K562 (cell line): ENCODE measurements around the gene GATA2. TPM values are rescaled to one million over a fixed set of nuclear protein-coding genes. Genes with fewer than 3 reads are reported as not detected.

Experiments
- CCAR2 ChIP-seq: fragments of 200-400 bp; formaldehyde crosslinking; IDR thresholded peaks from 2 replicates; pipeline ENCODE4 v1.6.1; 2017; ENCODE audit warnings: mild to moderate bottlenecking, low read depth, low read length
- CHD1 ChIP-seq: fragments of 200-600 bp; sonication (generic); IDR thresholded peaks from one replicate; pipeline ENCODE4 v1.6.1; 2012; ENCODE audit warnings: mild to moderate bottlenecking, moderate library complexity, low read length, inconsistent platforms
- E2F5 ChIP-seq: sonication (generic); formaldehyde crosslinking; IDR thresholded peaks from 2 replicates; pipeline ENCODE4 v1.8.0; 2022; ENCODE audit warnings: mild to moderate bottlenecking, missing genetic modification reagents
- MBD1 ChIP-seq: fragments of 250-450 bp; sonication (Bioruptor Pico); IDR thresholded peaks from 2 replicates; pipeline ENCODE4 v1.8.0; 2022; ENCODE audit warnings: inconsistent platforms
- NFIX ChIP-seq: fragments of 250-450 bp; sonication (Bioruptor Pico); IDR thresholded peaks from 2 replicates; pipeline ENCODE4 v1.4.0; 2020; ENCODE audit warnings: low read depth, mild to moderate bottlenecking, moderate library complexity
- PHF8 ChIP-seq: fragments of 200-600 bp; sonication (generic); IDR thresholded peaks from 2 replicates; pipeline ENCODE4 v1.6.1; 2012; ENCODE audit warnings: mixed run types, mild to moderate bottlenecking, inconsistent platforms, low read length, moderate library complexity, borderline replicate concordance
- POLR2A ChIP-seq: fragments of 450-650 bp; conservative IDR thresholded peaks from 2 replicates; pipeline ENCODE4 v1.6.1; 2016
- SIRT6 ChIP-seq: IDR thresholded peaks from one replicate; pipeline ENCODE4 v1.6.1; 2012; ENCODE audit warnings: low read depth, mild to moderate bottlenecking, control low read depth, inconsistent platforms, low read length, moderate library complexity
- TFAP4 ChIP-seq: sonication (generic); formaldehyde crosslinking; IDR thresholded peaks from 2 replicates; pipeline ENCODE4 v1.8.0; 2022; ENCODE audit warnings: missing genetic modification reagents, mild to moderate bottlenecking, moderate library complexity, borderline replicate concordance
- UBTF ChIP-seq, 2 experiments: IDR thresholded peaks; 2 replicates each; pipeline ENCODE4 v1.6.1; 2012; ENCODE audit warnings: improper control_type of control experiment in 2 of 2, low read depth in 2 of 2, low read length in 2 of 2, borderline replicate concordance in 1 of 2
- ZBED1 ChIP-seq: IDR thresholded peaks from 2 replicates; pipeline ENCODE4 v1.6.1; 2014
- ZNF12 ChIP-seq: sonication (generic); formaldehyde crosslinking; IDR thresholded peaks from 2 replicates; pipeline ENCODE4 v1.4.0; 2020; ENCODE audit warnings: mild to moderate bottlenecking, missing genetic modification reagents
- ZNF407 ChIP-seq: fragments of 450-650 bp; IDR thresholded peaks from 2 replicates; pipeline ENCODE4 v1.6.1; 2016; ENCODE audit warnings: low read depth
- polyA plus RNA-seq, 8 experiments: library from polyadenylated mRNA; depleted of rRNA in 4 of 8; stranded (reverse) in 5 of 8; unstranded in 3 of 8; fragments of >200 nt; fragmentation: Nextera tagmentation in 2 of 8; fragmentation: Illumina TruSeq in 1 of 8; extraction: Ambion mirVana in 2 of 8; extraction: Trizol in 1 of 8; gene quantifications; 2 replicates each; pipeline versions ENCODE4 v1.2.1 to v1.2.3, GENCODE V29; 2011 to 2014; ENCODE audit warnings: inconsistent platforms in 1 of 8, missing spikeins in 1 of 8
- total RNA-seq, 7 experiments: library from RNA; depleted of rRNA in 6 of 7; stranded (reverse); fragments of >200 nt in 6 of 7; fragmentation: Illumina TruSeq in 2 of 7; extraction: Trizol in 2 of 7; gene quantifications; 2 replicates each; pipeline versions ENCODE4 v1.2.1 to v1.2.3, GENCODE V29; 2011 to 2021; ENCODE audit warnings: low replicate concordance in 1 of 7

The GATA2 gene
- total and polyA plus RNA-seq, 9 of the 15 experiments (the other 6 are each of a cell fraction or from before 2014, with no cell fraction given), result 8.5 to 218 (median 50.8) TPM

GRCh38 chr3:128489927-128490649 is 2.9 kb downstream of the GATA2 start (continued):
- TF ChIP-seq ZNF407, result no peak
- no peak for TF ChIP-seq CCAR2
- TF ChIP-seq TFAP4, result peak; percentile 34
- 0 out of 2 replicates have a peak, but pooled peaks have one; percentile 29 for TF ChIP-seq ZBED1
- no peak for TF ChIP-seq E2F5 (CRISPR knock-in tag)
- no peak for TF ChIP-seq SIRT6
- no peak for TF ChIP-seq NFIX (CRISPR knock-in tag)
- TF ChIP-seq ZNF12 (CRISPR knock-in tag), result no peak
- TF ChIP-seq UBTF (IDR thresholded peaks at IDR 0.05; ENCODE audit: borderline replicate concordance in 1 of 2, low read depth in 2 of 2, low read length in 2 of 2), result peak; percentile 74 to 89; a peak in 3 of 4 replicates
- no peak for TF ChIP-seq MBD1
- peak; percentile 62 for TF ChIP-seq POLR2A
- no peak for TF ChIP-seq PHF8
- TF ChIP-seq CHD1, result no peak
